DND-41 (cell line): ENCODE measurements around the gene MSL2.

Experiments
- EZH2 ChIP-seq: IDR thresholded peaks from 3 replicates; pipeline ENCODE4 v1.6.1; 2012; ENCODE audit warnings: borderline replicate concordance, low read depth, mild to moderate bottlenecking, moderate library complexity, low read length, inconsistent platforms; ENCODE audit not compliant: severe bottlenecking
- TF ChIP-seq, protein P1 (sequence below): IDR thresholded peaks from 2 replicates; pipeline ENCODE4 v1.5.1; 2012; ENCODE audit warnings: borderline replicate concordance, low read length, moderate library complexity, mild to moderate bottlenecking; ENCODE audit not compliant: poor library complexity, severe bottlenecking; ENCODE audit errors: extremely low read depth

DNA sequence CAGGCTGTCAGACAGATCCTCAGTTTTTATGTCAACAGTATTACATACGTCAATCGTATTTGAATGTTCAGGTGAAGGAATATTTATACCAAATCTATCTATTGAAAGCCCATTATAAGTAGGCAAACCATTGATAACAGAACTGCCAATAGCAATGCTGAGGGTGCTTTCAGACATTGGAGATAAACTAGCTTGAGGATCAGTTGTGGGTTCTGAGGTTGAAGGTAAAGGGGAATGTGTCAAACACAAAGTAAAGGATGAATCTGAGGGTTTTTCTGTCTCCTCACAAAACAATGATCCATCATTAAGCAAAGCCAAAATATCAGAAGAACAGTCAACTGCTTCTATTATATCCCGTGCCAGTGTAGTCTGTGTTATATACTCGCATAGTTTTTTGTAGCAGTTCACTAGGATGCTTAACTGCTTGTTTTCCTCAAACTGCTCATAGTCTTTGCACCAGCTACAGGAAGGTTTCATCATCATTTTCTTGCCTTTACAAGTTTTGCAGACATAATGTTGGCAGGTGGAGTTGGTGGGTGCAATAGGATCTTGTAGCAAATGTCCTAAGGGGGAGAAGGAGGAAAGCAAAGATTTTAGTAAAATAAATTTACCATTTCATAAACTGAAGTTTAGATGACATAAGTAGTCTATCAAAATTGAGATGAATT lies 43.8 kb downstream of the MSL2 start:
- TF ChIP-seq, protein P1, sequence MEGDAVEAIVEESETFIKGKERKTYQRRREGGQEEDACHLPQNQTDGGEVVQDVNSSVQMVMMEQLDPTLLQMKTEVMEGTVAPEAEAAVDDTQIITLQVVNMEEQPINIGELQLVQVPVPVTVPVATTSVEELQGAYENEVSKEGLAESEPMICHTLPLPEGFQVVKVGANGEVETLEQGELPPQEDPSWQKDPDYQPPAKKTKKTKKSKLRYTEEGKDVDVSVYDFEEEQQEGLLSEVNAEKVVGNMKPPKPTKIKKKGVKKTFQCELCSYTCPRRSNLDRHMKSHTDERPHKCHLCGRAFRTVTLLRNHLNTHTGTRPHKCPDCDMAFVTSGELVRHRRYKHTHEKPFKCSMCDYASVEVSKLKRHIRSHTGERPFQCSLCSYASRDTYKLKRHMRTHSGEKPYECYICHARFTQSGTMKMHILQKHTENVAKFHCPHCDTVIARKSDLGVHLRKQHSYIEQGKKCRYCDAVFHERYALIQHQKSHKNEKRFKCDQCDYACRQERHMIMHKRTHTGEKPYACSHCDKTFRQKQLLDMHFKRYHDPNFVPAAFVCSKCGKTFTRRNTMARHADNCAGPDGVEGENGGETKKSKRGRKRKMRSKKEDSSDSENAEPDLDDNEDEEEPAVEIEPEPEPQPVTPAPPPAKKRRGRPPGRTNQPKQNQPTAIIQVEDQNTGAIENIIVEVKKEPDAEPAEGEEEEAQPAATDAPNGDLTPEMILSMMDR = no peak
- TF ChIP-seq EZH2 = no peak
